HuH-7.5 (cell line): Measurements from ENCODE around the gene MTMR1.

Experiments used
- DNase-seq: peaks from one replicate; pipeline ENCODE4 v3.0.0; 2011; ENCODE audit warnings: low spot score

The MTMR1 gene

GRCh38 chrX:150763303-150763797 lies 70.2 kb downstream of the MTMR1 start:
- no peak for DNase-seq

- DNase-seq, result no peak
Observed at GRCh38 chrX:150763810-150764209, 70.6 kb downstream of the MTMR1 start.

GRCh38 chrX:150765237-150765636 lies 72.0 kb downstream of the MTMR1 start:
- no peak for DNase-seq

- DNase-seq, result no peak
Observed at GRCh38 chrX:150765782-150766350, 72.7 kb downstream of the MTMR1 start.

- DNase-seq, result no peak
Observed at GRCh38 chrX:150766351-150767044, 73.3 kb downstream of the MTMR1 start.

GRCh38 chrX:150767045-150767395 lies 73.8 kb downstream of the MTMR1 start:
- no peak for DNase-seq

- no peak for DNase-seq
Observed at GRCh38 chrX:150767475-150768131, 74.4 kb downstream of the MTMR1 start.

GRCh38 chrX:150768132-150768485 lies 74.9 kb downstream of the MTMR1 start:
- no peak for DNase-seq

GRCh38 chrX:150768580-150769190 lies 75.5 kb downstream of the MTMR1 start:
- DNase-seq, result no peak

- no peak for DNase-seq
Observed at GRCh38 chrX:150769408-150769807, 76.2 kb downstream of the MTMR1 start.

GRCh38 chrX:150770623-150771022 lies 77.4 kb downstream of the MTMR1 start:
- DNase-seq, result no peak

- no peak for DNase-seq
Observed at GRCh38 chrX:150771116-150771515, 77.9 kb downstream of the MTMR1 start.

GRCh38 chrX:150772150-150772970 lies 79.2 kb downstream of the MTMR1 start:
- DNase-seq, result peak; percentile 72

- DNase-seq, result no peak
Observed at GRCh38 chrX:150773117-150773516, 79.9 kb downstream of the MTMR1 start.

GRCh38 chrX:150773634-150774033 lies 80.4 kb downstream of the MTMR1 start:
- no peak for DNase-seq

- DNase-seq, result no peak
Observed at GRCh38 chrX:150774798-150775568, 81.8 kb downstream of the MTMR1 start.

GRCh38 chrX:150775569-150776350 lies 82.6 kb downstream of the MTMR1 start:
- DNase-seq, result no peak

- DNase-seq, result no peak
Observed at GRCh38 chrX:150777328-150777992, 84.3 kb downstream of the MTMR1 start.

GRCh38 chrX:150779385-150779784 lies 86.2 kb downstream of the MTMR1 start:
- no peak for DNase-seq

GRCh38 chrX:150781677-150782076 lies 88.5 kb downstream of the MTMR1 start:
- no peak for DNase-seq
